LNCaP clone FGC (cell line): ENCODE measurements around the gene ITPRIPL2.

Source experiments
- DNase-seq: peaks from one replicate; pipeline ENCODE4 v3.0.0-alpha.2; 2011; ENCODE audit warnings: low read depth
- H3K4me3 ChIP-seq: 2 replicates; pipeline ENCODE4 v1.5.1; 2011; ENCODE audit warnings: mild to moderate bottlenecking, low read depth, low read length, control low read depth
- CTCF ChIP-seq: IDR thresholded peaks from 2 replicates; pipeline ENCODE4 v1.5.1; 2012; ENCODE audit warnings: mild to moderate bottlenecking; ENCODE audit not compliant: control insufficient read depth, insufficient read depth; ENCODE audit errors: extremely low read depth

Gene ITPRIPL2

GRCh38 chr16:19143599-19143956, 29.8 kb downstream of the ITPRIPL2 start:
- H3K4me3 ChIP-seq: no peak overlapping the region
- TF ChIP-seq CTCF: no peak
- DNase-seq: no peak

- no peak for TF ChIP-seq CTCF
- no peak overlapping the region for H3K4me3 ChIP-seq
- no peak for DNase-seq
Measured at GRCh38 chr16:19145010-19145409, 31.2 kb downstream of the ITPRIPL2 start.

GRCh38 chr16:19147126-19147525, 33.4 kb downstream of the ITPRIPL2 start:
- no peak for DNase-seq
- no peak for TF ChIP-seq CTCF
- H3K4me3 ChIP-seq: no peak overlapping the region

- no peak for TF ChIP-seq CTCF
- no peak for DNase-seq
- no peak overlapping the region for H3K4me3 ChIP-seq
Measured at GRCh38 chr16:19147627-19148026, 33.9 kb downstream of the ITPRIPL2 start.

- TF ChIP-seq CTCF: no peak
- H3K4me3 ChIP-seq: no peak overlapping the region
- DNase-seq: no peak
Measured at GRCh38 chr16:19148189-19148588, 34.4 kb downstream of the ITPRIPL2 start.

- H3K4me3 ChIP-seq: no peak overlapping the region
- TF ChIP-seq CTCF: no peak
- DNase-seq: no peak
Measured at GRCh38 chr16:19151310-19151709, 37.5 kb downstream of the ITPRIPL2 start.

- H3K4me3 ChIP-seq: no peak overlapping the region
- TF ChIP-seq CTCF: no peak
- no peak for DNase-seq
Measured at GRCh38 chr16:19152042-19152441, 38.3 kb downstream of the ITPRIPL2 start.
